ENCODE data around the gene EXOC3. TPM values are rescaled to one million over a fixed set of nuclear protein-coding genes. Genes with fewer than 3 reads are reported as not detected.

EXOC3 gene
- total RNA-seq, 1 donor from 2014 or later = 64.6 TPM

DNA sequence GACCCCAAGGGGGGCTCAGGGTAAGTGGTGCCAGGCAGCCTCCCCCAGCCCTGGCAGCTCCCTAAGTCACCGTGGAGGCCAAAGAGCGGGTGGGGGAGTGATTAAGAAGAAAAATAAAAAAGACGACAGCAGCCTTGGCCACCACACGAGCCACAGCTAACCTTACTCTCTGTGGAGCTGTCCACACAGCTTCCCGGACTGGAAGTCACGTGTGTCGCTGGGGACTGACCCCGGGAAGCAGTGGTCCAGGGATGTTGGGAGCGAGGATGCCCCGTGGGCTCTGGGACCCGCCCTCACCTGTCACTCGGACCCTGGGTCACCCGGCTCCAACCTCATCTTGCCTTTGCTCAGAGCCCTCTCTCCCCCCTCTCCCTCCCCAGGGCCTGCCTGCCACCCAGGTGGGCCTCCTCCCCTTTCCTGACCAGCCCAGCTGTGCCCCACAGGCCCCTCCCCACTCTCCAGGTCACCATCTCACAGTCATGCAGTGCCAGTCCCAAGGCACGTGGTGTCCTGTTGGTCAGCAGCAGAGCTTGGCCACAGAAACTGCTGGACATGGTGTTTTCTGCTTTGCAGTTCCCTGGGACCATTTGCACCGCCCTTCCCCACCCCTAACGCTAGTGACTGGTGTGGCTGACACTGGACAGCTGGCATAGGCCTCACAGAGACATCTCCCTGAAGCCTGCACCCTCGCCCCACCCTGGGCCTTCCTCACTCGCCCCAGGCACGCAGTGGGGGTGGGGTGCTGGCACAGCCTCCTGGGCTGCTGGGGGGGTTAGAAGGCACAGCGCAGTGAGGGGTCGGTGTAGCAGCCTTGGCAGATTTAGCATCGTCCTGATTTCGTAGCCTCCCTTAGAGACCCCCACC, 9.8 kb upstream of the EXOC3 start:
- Mint-ChIP-seq H3K9me3 (no peaks in the 10 kb centered on the region), H3K36me3 (peaks cover 4% of the 10 kb centered on the region), H3K27me3 (no peaks in the 10 kb centered on the region), H3K4me1 (ENCODE audit: unreplicated experiment) (peaks cover 18% of the 10 kb centered on the region), H3K27ac (no peak overlapping the region), H3K4me3 (no peak overlapping the region)
- TF ChIP-seq, protein P1, sequence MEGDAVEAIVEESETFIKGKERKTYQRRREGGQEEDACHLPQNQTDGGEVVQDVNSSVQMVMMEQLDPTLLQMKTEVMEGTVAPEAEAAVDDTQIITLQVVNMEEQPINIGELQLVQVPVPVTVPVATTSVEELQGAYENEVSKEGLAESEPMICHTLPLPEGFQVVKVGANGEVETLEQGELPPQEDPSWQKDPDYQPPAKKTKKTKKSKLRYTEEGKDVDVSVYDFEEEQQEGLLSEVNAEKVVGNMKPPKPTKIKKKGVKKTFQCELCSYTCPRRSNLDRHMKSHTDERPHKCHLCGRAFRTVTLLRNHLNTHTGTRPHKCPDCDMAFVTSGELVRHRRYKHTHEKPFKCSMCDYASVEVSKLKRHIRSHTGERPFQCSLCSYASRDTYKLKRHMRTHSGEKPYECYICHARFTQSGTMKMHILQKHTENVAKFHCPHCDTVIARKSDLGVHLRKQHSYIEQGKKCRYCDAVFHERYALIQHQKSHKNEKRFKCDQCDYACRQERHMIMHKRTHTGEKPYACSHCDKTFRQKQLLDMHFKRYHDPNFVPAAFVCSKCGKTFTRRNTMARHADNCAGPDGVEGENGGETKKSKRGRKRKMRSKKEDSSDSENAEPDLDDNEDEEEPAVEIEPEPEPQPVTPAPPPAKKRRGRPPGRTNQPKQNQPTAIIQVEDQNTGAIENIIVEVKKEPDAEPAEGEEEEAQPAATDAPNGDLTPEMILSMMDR (conservative IDR thresholded peaks at IDR 0.05) = no peak
- DNase-seq (ENCODE audit: extremely low spot score, unreplicated experiment) = peak; percentile 64

DNA sequence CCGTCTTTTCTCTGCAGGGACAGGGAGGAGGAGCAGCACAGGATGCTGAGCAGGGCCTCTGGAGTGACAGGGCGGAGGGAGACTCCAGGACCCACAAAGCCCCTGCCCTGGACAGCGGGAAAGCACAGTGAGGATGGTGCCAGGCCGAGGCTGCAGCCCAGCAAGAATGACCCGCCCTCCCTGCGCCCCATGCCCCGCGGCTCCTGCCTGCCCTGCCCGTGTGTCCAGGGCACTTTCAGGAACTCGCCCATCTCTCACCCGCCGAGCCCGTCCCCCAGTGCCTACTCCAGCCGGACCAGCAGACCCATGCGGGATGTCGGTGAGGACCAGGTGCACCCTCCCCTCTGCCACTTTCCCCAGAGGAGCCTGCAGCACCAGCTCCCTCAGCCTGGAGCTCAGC, 9.1 kb upstream of the EXOC3 start:
- no peak overlapping the region for H3K27ac Mint-ChIP-seq

DNA sequence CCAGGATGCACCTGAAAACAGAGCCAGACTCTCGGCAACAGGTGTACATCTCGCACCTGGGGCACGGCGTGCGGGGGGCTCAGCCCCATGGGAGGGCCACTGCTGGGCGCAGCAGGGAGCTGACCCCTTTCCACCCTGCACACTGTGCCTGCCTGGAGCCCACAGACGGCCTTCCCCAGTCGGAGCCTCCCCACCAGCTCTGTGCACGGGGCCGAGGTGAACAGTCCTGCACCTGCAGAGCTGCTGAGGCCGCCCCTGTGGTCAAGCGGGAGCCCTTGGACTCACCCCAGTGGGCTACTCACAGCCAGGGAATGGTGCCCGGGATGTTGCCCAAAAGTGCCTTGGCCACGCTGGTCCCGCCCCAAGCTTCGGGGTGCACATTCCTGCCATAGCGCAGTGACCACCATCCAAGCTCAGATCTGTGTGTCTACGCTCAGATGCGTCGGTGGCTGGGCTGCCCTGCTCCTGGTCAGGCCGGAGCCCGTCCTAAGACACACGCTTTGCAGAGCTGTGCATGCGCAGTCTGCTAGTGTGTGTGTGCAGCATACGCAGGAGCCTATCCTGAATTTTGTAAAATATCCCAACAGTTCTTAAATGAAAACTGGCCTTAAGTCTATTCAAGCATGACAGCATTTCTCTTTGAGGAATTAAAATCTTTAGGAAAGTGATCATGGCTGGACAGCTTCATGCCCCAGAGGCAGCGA, 8.4 kb upstream of the EXOC3 start:
- DNase-seq (ENCODE audit: extremely low spot score, unreplicated experiment) = peak; percentile 63
- peaks cover 4% of the 10 kb centered on the region for H3K36me3 Mint-ChIP-seq
- H3K4me1 Mint-ChIP-seq (ENCODE audit: unreplicated experiment) = peaks cover 14% of the 10 kb centered on the region
- TF ChIP-seq, protein P1 (conservative IDR thresholded peaks at IDR 0.05) = no peak
- H3K27me3 Mint-ChIP-seq = no peaks in the 10 kb centered on the region
- H3K4me3 Mint-ChIP-seq = no peak overlapping the region
- H3K27ac Mint-ChIP-seq = no peak overlapping the region
- H3K9me3 Mint-ChIP-seq = no peaks in the 10 kb centered on the region

More for the DNA sequence above, 9.1 kb upstream of the EXOC3 start:
- H3K36me3 Mint-ChIP-seq = peaks cover 4% of the 10 kb centered on the region
- H3K4me1 Mint-ChIP-seq (ENCODE audit: unreplicated experiment) = peaks cover 17% of the 10 kb centered on the region
- DNase-seq (ENCODE audit: extremely low spot score, unreplicated experiment) = peak; percentile 64
- no peaks in the 10 kb centered on the region for H3K9me3 Mint-ChIP-seq
- TF ChIP-seq, protein P1 (conservative IDR thresholded peaks at IDR 0.05) = no peak
- no peaks in the 10 kb centered on the region for H3K27me3 Mint-ChIP-seq
- H3K4me3 Mint-ChIP-seq = no peak overlapping the region

DNA sequence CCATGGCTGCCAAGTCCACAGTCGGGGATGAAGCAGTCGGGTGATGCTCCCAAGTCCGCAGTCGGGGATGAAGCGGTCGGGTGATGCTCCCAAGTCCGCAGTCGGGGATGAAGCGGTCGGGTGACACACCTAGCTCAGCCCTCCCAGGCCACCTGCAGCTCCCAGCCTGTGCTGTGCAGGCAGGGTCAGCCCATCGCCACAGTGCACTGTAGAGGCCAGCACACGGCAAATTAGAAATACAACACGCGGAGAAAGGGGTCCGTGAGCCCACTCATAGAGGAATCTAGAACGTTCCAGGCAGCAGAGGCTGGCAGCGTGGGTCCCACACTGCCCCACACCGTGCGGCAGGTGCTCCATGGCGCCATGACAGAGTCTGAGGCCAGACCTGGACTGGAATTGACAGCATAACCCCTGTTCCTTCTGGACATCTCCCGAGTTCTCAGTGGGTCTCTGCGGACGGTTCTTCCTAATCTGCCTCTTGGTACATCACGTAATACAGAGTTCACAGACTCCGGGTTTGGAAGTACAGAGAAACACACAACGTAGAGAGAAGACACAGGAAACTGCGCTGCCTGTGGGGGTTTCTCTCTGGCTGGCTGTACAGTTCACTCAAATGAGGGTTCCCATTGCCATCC, 7.7 kb upstream of the EXOC3 start:
- Mint-ChIP-seq H3K27ac (no peak overlapping the region), H3K4me3 (no peak overlapping the region), H3K36me3 (no peaks in the 10 kb centered on the region), H3K9me3 (no peaks in the 10 kb centered on the region), H3K4me1 (ENCODE audit: unreplicated experiment) (peaks cover 9% of the 10 kb centered on the region), H3K27me3 (no peaks in the 10 kb centered on the region)
- DNase-seq (ENCODE audit: extremely low spot score, unreplicated experiment) = peak; percentile 55
- TF ChIP-seq, protein P1 (conservative IDR thresholded peaks at IDR 0.05) = no peak

DNA sequence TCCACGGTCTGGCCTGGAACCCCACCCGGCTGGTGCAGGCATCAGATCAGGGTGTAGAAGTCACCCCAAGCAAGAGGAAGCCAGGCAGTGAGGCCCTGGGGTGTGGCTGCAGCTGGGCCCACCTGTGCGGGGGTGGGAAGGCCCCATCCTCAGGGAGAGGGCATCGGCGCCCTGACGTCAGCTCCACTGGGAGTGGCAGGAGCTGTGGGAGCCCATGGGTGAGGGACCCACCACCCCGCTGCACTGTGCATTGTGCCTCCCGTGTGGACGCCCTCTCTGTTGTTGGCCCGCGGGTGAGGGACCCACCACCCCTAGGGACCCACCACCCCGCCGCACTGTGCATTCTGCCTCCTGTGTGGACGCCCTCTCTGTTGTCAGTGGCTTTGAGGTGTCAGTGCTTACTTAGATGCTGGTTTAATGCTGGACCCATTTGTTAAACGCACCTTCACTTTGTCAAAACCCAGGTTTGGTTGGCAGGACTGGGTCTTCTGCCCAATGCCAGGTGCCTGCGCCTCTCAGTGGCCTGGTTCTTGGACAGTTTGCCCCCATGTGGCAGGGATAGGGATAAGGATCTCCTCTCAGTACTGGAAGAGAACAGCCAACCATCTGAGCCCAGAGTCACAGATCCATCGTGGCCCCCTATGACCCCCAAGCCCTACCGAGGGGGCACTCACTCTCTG, 6.9 kb upstream of the EXOC3 start:
- DNase-seq (ENCODE audit: extremely low spot score, unreplicated experiment) = no peak
- Mint-ChIP-seq H3K4me1 (ENCODE audit: unreplicated experiment) (peaks cover 9% of the 10 kb centered on the region), H3K4me3 (no peak overlapping the region), H3K27ac (no peak overlapping the region), H3K36me3 (no peaks in the 10 kb centered on the region), H3K9me3 (no peaks in the 10 kb centered on the region), H3K27me3 (no peaks in the 10 kb centered on the region)
- TF ChIP-seq, protein P1 (conservative IDR thresholded peaks at IDR 0.05) = peak; percentile 52
